ENCODE data around the gene FGF12. TPM values are rescaled to one million over a fixed set of nuclear protein-coding genes. Genes with fewer than 3 reads are reported as not detected.

The FGF12 gene
- total RNA-seq, 1 experiment from 2014 or later, result not detected

- DNase-seq (ENCODE audit: low spot score), result no peak
Measured at GRCh38 chr3:192417017-192417416, 310.3 kb downstream of the FGF12 start.

- DNase-seq (ENCODE audit: low spot score), result no peak
Measured at GRCh38 chr3:192413461-192413860, 313.9 kb downstream of the FGF12 start.

DNA sequence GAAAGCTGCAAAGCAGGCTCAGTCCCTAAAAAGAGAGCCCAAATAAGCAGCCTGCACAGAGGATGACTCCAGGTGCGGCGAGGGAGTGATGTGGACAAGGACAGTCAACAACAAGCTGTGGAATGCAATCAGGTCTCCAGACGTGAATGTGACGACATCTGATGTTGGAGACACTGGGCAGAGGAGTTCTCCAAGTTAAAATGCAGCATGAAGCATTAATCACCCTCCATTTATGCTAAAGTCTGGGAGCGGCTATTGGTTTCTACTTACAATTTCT, 316.7 kb downstream of the FGF12 start:
- DNase-seq (ENCODE audit: low spot score), result no peak

DNA sequence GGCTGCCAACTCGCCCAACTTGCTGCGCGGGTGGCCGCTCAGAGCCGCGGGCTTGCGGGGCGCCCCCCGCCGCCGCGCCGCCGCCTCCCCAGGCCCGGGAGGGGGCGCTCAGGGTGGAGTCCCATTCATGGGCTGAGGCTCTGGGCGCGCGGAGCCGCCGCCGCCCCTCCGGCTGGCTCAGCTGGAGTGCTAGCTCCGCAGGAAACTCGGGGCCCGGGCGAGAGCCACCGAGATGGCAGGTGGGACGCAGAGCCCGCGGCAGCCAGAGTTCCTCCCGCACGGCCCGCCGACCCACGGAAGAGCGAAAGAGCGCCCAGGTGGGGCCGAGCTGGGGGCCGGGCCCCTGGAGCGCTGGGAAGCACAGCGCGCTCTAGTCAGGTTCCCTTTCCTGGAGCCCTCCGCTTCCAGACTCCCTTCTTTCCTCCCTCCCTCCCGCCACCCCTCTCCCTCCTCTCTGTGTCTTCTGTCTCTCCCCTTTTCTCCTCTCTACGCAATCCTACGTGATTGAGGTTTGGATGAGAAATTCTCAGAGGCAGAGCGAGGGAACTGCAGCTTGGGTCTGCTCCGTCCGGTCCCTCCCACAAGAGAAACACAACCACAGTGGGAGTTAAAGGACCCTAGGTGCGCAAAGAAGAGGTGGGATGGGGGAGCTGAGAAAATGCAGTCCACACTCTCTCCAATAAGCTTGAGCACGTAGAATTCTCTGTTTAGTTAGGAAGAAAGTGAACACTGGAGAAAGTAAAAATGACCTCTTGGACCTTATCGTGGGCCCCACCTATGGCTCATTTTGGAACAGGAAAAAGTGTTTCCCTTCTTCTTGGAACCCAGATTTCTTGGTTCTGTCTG, 317.3 kb downstream of the FGF12 start:
- no peak for DNase-seq (ENCODE audit: low spot score)

DNA sequence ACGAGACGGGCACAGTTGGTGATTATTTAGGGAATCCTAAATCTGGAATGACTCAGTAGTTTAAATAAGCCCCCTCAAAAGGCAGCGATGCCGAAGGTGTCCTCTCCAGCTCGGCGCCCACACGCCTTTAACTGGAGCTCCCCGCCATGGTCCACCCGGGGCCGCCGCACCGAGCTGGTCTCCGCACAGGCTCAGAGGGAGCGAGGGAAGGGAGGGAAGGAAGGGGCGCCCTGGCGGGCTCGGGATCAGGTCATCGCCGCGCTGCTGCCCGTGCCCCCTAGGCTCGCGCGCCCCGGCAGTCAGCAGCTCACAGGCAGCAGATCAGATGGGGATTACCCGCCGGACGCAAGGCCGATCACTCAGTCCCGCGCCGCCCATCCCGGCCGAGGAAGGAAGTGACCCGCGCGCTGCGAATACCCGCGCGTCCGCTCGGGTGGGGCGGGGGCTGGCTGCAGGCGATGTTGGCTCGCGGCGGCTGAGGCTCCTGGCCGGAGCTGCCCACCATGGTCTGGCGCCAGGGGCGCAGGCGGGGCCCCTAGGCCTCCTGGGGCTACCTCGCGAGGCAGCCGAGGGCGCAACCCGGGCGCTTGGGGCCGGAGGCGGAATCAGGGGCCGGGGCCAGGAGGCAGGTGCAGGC, 318.0 kb downstream of the FGF12 start:
- no peak for DNase-seq (ENCODE audit: low spot score)

- DNase-seq (ENCODE audit: low spot score), result no peak
Measured at GRCh38 chr3:192408647-192409200, 318.6 kb downstream of the FGF12 start.

DNA sequence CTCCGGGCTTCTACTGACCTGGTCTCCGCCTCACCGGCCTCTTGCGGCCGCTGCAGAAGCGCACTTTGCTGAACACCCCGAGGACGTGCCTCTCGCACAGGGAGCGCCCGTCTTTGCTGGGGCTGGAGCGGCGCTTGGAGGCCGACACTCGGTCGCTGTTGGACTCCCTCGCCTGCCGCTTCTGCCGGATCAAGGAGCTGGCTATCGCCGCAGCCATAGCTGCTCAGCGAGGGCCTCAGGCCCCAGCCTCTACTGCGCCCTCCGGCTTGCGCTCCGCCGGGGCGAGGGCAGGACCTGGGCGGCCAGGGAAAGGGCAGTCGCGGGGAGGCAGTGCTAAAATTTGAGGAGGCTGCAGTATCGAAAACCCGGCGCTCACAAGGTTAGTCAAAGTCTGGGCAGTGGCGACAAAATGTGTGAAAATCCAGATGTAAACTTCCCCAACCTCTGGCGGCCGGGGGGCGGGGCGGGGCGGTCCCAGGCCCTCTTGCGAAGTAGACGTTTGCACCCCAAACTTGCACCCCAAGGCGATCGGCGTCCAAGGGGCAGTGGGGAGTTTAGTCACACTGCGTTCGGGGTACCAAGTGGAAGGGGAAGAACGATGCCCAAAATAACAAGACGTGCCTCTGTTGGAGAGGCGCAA, 319.2 kb downstream of the FGF12 start:
- DNase-seq (ENCODE audit: low spot score), result no peak

DNA sequence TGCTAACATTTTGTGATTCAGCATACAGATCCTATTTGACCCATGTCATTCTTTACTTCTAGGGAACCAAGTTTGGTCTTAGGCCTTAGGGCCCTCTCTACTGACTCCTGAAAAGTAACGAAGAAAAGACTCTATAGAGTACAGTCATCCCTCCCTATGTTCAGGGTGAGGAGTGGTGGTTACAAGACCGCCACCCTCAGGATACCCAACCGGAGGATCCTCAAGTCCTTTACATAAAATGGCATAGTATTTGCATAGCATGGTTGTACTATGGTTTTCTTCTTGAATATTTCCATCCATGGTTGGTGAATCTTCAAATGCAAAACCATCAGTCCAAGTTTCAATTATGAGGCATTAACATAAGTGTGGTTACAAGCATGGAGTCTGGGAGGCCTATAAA, 327.6 kb downstream of the FGF12 start:
- no peak for DNase-seq (ENCODE audit: low spot score)

- no peak for DNase-seq (ENCODE audit: low spot score)
Measured at GRCh38 chr3:192397012-192397411, 330.3 kb downstream of the FGF12 start.

DNA sequence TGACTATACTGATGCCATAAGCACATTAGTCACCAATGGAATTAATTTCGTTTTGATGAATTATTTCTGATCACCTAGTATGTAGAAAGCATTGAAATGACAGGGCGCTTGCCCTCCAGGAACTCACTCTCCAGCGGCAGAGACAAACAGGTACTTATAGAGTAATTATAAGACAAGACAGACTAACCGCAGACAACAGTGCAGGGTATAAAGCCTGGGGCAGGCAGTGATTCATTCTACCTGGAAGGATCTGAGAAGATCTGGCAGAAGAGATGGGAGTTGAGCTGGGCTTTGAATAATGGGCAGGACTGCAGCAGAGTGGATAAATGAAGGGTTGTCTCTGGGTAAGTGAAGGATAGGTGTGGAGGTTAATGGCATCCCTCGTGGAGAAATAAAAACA, 331.8 kb downstream of the FGF12 start:
- DNase-seq (ENCODE audit: low spot score), result no peak

GRCh38 chr3:192392986-192393385, 334.4 kb downstream of the FGF12 start:
- no peak for DNase-seq (ENCODE audit: low spot score)

DNA sequence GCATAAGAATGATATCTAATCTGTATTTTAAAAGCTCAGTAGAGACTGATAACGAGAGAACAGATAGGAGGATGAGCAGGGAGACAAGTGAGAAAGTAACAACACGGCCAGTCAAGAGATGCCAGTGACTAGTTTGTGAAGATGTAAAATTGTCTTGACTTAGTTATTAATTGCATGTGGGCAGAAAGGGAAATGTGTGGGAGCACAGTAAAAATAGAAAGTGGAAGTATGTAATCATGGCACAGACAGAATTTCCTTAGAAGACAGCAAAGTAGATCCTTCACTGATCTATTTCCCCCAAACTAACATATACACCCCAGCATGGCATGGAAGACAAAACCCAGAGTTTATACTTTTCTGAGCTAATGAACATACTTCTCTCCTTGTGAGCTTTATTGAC, 344.5 kb downstream of the FGF12 start:
- DNase-seq (ENCODE audit: low spot score), result no peak

DNA sequence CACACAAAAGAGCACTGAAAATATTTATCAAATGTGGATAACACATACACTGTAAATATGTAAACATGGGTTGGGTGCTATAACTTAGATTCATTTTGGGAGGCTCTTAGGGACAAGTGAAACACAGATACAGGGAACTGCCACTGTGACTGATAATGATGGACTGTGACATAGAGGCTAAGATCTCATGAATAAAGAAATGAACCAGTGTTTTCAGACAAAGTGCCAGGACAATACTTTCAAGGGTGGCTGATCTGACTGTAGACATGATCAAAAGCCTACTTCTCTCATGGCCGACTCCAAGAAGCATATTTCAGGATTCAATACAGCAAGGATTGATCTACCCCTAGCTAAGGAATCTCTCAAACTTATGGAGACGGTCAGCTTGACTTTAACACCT, 353.8 kb downstream of the FGF12 start:
- no peak for DNase-seq (ENCODE audit: low spot score)

DNA sequence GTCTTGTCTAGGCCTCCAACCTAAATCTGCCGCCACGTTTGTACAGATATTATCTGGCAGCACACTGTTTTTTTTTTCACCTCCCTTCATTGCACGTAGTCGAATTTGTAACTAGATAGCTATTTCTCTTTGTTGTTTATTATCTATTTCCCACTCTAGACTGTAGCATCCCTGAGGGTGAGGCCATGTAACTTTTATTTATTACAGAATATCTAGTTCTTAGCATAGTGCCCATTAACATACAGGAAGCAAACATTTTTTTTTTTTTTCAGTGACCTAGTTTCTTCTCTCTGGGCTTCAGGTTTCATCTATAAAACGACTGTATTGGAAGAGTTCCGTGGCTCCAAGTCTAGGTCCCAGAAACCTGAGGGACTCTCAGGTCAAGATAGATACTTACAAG, 354.3 kb downstream of the FGF12 start:
- DNase-seq (ENCODE audit: low spot score), result no peak

DNA sequence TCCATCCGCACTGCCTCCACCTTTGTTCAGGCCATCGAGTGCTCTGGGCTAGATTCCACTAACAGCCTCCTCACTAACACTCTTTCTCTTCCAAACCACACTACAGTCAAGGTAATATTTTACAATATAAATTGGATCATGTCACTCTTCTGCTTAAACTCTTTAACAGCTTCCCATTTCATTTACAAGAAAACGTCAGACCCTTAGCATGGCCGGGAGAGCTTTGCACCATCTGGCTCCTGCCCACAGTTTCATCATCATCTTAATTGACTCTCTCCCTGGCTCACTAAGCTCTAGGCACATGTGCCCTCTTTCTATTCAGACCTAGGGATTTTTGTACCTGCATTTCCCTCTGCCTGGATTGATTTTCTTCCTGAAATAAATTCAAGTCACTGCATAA, 354.7 kb downstream of the FGF12 start:
- DNase-seq (ENCODE audit: low spot score), result no peak

- no peak for DNase-seq (ENCODE audit: low spot score)
Measured at GRCh38 chr3:192371870-192372400, 355.4 kb downstream of the FGF12 start.

DNA sequence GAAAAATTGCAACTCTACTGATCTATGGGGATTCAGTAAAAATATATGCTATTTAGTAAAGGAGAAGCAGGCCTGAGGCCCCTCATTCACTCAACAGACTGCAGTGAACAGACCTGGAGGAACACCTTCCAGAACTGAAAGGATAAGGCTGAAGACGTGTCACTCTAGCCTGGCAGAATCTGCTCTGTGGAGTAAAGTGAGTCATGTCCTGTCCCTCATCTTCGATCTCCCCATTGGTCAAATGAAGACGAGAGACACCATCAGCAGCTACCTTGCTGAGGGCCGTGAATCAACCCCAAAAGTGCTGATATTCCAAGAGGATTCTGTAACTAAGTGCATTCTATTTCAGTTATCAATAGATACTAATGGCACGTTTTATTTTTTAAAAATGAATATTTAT, 359.7 kb downstream of the FGF12 start:
- DNase-seq (ENCODE audit: low spot score), result no peak

GRCh38 chr3:192366916-192367315, 360.4 kb downstream of the FGF12 start:
- no peak for DNase-seq (ENCODE audit: low spot score)

- no peak for DNase-seq (ENCODE audit: low spot score)
Measured at GRCh38 chr3:192365571-192365970, 361.8 kb downstream of the FGF12 start.

DNA sequence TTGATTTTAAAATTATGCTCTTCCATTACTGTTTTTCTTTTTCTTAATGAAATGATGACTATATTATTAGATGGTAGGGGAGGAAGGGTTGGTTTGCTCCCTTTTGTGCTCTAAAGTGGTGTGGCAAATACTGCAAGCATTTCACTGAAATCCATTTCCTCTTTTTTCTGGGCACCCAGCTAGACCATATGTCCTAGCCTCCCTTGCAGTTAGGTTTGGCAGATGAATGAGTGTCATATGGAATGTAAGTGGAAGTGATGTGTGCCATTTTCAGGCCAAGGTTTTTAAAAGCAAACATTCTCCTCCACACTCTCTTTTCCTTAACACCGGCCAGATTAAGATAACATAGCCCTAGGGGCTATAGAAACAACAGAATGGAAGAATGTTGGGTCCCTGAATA, 363.0 kb downstream of the FGF12 start:
- DNase-seq (ENCODE audit: low spot score), result no peak

DNA sequence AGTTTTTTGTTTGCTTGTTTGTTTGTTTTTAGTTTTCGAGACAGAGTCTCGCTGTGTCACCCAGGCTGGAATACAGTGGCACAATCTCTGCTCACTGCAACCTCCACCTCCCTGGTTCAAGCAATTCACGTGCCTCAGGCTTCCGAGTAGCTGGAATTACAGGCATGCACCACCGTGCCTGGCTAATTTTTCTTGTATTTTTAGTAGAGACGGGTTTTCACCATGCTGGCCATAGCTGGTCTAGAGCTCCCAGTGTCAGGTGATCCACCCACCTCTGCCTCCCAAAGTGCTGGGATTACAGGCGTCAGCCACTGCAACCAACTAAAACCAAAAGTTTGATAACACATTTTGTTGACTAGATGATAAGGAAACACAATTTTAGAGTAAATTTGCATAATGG, 372.7 kb downstream of the FGF12 start:
- no peak for DNase-seq (ENCODE audit: low spot score)

DNA sequence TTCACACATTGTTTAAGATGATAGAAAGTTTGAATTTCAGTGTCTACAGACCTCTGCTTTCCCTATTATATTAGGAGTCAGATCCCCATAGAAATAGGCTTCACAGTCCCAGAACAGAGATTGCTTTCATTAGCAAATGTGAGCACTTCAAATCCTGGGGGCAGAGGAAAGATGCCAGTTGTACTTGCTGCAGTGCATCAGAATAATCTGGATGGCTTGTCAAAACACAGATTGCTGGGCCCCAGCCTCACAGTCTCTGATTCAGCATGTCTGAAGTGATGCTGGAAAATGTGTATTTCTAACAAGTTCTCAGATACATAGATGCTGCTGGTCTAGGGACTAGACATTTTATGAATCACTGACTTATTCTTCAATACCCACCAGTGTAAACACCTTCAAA, 375.2 kb downstream of the FGF12 start:
- DNase-seq (ENCODE audit: low spot score), result no peak

- no peak for DNase-seq (ENCODE audit: low spot score)
Measured at GRCh38 chr3:192351441-192351840, 375.9 kb downstream of the FGF12 start.
